Neural cell (in vitro differentiated cells): ENCODE results near the gene NAGLU. TPM values are rescaled to one million over a fixed set of nuclear protein-coding genes. Genes with fewer than 3 reads are reported as not detected.

Source experiments
- H2AFZ ChIP-seq: fragments of 200-600, 300-800 bp; sonication (generic), shearing (Covaris generic); 2 replicates; pipeline ENCODE4 v1.6.0; 2014; ENCODE audit warnings: low read depth, mild to moderate bottlenecking, antibody characterized with exemption, low read length, moderate library complexity
- H3F3A ChIP-seq: fragments of 200-600 bp; shearing (Covaris generic); 2 replicates; pipeline ENCODE4 v1.6.1; 2016; ENCODE audit warnings: mild to moderate bottlenecking, moderate library complexity, mixed read lengths, antibody characterized with exemption, low read length; ENCODE audit not compliant: insufficient read depth, poor library complexity, severe bottlenecking
- H3K27ac ChIP-seq: fragments of 200-600, 300-800 bp; sonication (generic), shearing (Covaris generic); 2 replicates; pipeline ENCODE4 v1.5.1; 2014; ENCODE audit warnings: mild to moderate bottlenecking, low read length, moderate library complexity
- H3K27me3 ChIP-seq: fragments of 300-800, 200-600 bp; sonication (generic), shearing (Covaris generic); 2 replicates; pipeline ENCODE4 v1.6.0; 2014; ENCODE audit warnings: mild to moderate bottlenecking, low read depth, low read length, moderate library complexity; ENCODE audit not compliant: insufficient read depth
- H3K36me3 ChIP-seq: fragments of 300-800, 200-600 bp; sonication (generic), shearing (Covaris generic); 2 replicates; pipeline ENCODE4 v1.5.1; 2014; ENCODE audit warnings: mild to moderate bottlenecking, antibody characterized with exemption, low read length, moderate library complexity; ENCODE audit not compliant: insufficient read depth
- H3K4me2 ChIP-seq: fragments of 300-800, 200-600 bp; sonication (generic), shearing (Covaris generic); 2 replicates; pipeline ENCODE4 v1.6.0; 2014; ENCODE audit warnings: mild to moderate bottlenecking, low read length
- H3K4me3 ChIP-seq: fragments of 300-800, 200-600 bp; sonication (generic), shearing (Covaris generic); 2 replicates; pipeline ENCODE4 v1.5.1; 2014; ENCODE audit warnings: mild to moderate bottlenecking, low read length, moderate library complexity
- H3K79me2 ChIP-seq: fragments of 200-600 bp; shearing (Covaris generic); replicated peaks from 2 replicates; pipeline ENCODE4 v1.6.0; 2014; ENCODE audit warnings: mild to moderate bottlenecking, low read length, moderate library complexity; ENCODE audit not compliant: insufficient read depth
- H3K9ac ChIP-seq: fragments of 300-800, 200-600 bp; sonication (generic), shearing (Covaris generic); 2 replicates; pipeline ENCODE4 v1.6.1; 2016; ENCODE audit warnings: mild to moderate bottlenecking, low read length, mixed read lengths
- H3K9me2 ChIP-seq: fragments of 200-600 bp; shearing (Covaris generic); 2 replicates; pipeline ENCODE4 v1.6.1; 2016; ENCODE audit warnings: mild to moderate bottlenecking, low read length, mixed read lengths; ENCODE audit not compliant: insufficient read depth
- H3K9me3 ChIP-seq: fragments of 200-600, 300-800 bp; sonication (generic), shearing (Covaris generic); 2 replicates; pipeline ENCODE4 v1.6.1; 2016; ENCODE audit warnings: mild to moderate bottlenecking, mixed run types, low read length, moderate library complexity, mixed read lengths
- H4K20me1 ChIP-seq: fragments of 200-600 bp; shearing (Covaris generic); 2 replicates; pipeline ENCODE4 v1.6.1; 2016; ENCODE audit warnings: mild to moderate bottlenecking, mixed run types; ENCODE audit not compliant: insufficient read depth
- CTCF ChIP-seq: fragments of 450-650 bp; IDR thresholded peaks from 2 replicates; pipeline ENCODE4 v1.5.1; 2014; ENCODE audit warnings: antibody characterized with exemption, mild to moderate bottlenecking, moderate library complexity; ENCODE audit not compliant: poor library complexity, severe bottlenecking
- EP300 ChIP-seq: fragments of 450-650 bp; conservative IDR thresholded peaks from 2 replicates; pipeline ENCODE4 v1.6.1; 2014; ENCODE audit warnings: antibody characterized with exemption, mild to moderate bottlenecking, moderate library complexity; ENCODE audit not compliant: poor library complexity, severe bottlenecking
- EZH2 ChIP-seq: fragments of 200-600, 300-800 bp; shearing (Covaris generic), sonication (generic); IDR thresholded peaks from 2 replicates; pipeline ENCODE4 v1.6.1; 2014; ENCODE audit warnings: antibody characterized with exemption, low read length, borderline replicate concordance, mild to moderate bottlenecking; ENCODE audit not compliant: insufficient read depth, poor library complexity, severe bottlenecking
- MXI1 ChIP-seq: fragments of 450-650 bp; conservative IDR thresholded peaks from 2 replicates; pipeline ENCODE4 v1.6.1; 2014; ENCODE audit warnings: antibody characterized with exemption, mild to moderate bottlenecking; ENCODE audit not compliant: poor library complexity, severe bottlenecking
- POLR2AphosphoS5 ChIP-seq: IDR thresholded peaks from 2 replicates; pipeline ENCODE4 v1.6.1; 2012
- RAD21 ChIP-seq: fragments of 450-650 bp; conservative IDR thresholded peaks from 2 replicates; pipeline ENCODE4 v1.6.1; 2014; ENCODE audit warnings: antibody characterized with exemption, mild to moderate bottlenecking, moderate library complexity
- SMC3 ChIP-seq: fragments of 450-650 bp; conservative IDR thresholded peaks from 2 replicates; pipeline ENCODE4 v1.6.1; 2014; ENCODE audit warnings: antibody characterized with exemption, mild to moderate bottlenecking, moderate library complexity; ENCODE audit not compliant: poor library complexity
- TAF1 ChIP-seq: IDR thresholded peaks from 2 replicates; pipeline ENCODE4 v1.6.1; 2012; ENCODE audit warnings: low read depth
- polyA plus RNA-seq: library from polyadenylated mRNA; depleted of rRNA; stranded (reverse); fragments of >200 nt; gene quantifications from 2 replicates; pipeline ENCODE4 v1.2.3, GENCODE V29; 2014
- TF ChIP-seq, protein P1 (sequence below): IDR thresholded peaks from 2 replicates; pipeline ENCODE4 v1.6.1; 2012; ENCODE audit warnings: borderline replicate concordance

Gene NAGLU
- polyA plus RNA-seq, 1 donor from 2014 or later: 12.1 TPM

- Histone ChIP-seq H3K4me3 (no peak overlapping the region), H3F3A (no peaks in the 10 kb centered on the region), H3K9me2 (no peaks in the 10 kb centered on the region), H3K9me3 (no peaks in the 10 kb centered on the region), H3K9ac (no peak overlapping the region), H3K79me2 (no peaks in the 10 kb centered on the region), H3K36me3 (no peaks in the 10 kb centered on the region), H3K4me2 (no peak overlapping the region), H2AFZ (no peak overlapping the region), H3K27ac (no peak overlapping the region), H4K20me1 (no peaks in the 10 kb centered on the region), H3K27me3 (no peaks in the 10 kb centered on the region)
- no peak for TF ChIP-seq EP300
- TF ChIP-seq RAD21: no peak
- no peak for TF ChIP-seq TAF1
- TF ChIP-seq MXI1: no peak
- TF ChIP-seq POLR2AphosphoS5: no peak
- TF ChIP-seq EZH2: no peak
- TF ChIP-seq CTCF: no peak
- TF ChIP-seq SMC3: no peak
- TF ChIP-seq, protein P1, sequence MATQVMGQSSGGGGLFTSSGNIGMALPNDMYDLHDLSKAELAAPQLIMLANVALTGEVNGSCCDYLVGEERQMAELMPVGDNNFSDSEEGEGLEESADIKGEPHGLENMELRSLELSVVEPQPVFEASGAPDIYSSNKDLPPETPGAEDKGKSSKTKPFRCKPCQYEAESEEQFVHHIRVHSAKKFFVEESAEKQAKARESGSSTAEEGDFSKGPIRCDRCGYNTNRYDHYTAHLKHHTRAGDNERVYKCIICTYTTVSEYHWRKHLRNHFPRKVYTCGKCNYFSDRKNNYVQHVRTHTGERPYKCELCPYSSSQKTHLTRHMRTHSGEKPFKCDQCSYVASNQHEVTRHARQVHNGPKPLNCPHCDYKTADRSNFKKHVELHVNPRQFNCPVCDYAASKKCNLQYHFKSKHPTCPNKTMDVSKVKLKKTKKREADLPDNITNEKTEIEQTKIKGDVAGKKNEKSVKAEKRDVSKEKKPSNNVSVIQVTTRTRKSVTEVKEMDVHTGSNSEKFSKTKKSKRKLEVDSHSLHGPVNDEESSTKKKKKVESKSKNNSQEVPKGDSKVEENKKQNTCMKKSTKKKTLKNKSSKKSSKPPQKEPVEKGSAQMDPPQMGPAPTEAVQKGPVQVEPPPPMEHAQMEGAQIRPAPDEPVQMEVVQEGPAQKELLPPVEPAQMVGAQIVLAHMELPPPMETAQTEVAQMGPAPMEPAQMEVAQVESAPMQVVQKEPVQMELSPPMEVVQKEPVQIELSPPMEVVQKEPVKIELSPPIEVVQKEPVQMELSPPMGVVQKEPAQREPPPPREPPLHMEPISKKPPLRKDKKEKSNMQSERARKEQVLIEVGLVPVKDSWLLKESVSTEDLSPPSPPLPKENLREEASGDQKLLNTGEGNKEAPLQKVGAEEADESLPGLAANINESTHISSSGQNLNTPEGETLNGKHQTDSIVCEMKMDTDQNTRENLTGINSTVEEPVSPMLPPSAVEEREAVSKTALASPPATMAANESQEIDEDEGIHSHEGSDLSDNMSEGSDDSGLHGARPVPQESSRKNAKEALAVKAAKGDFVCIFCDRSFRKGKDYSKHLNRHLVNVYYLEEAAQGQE: no peak
Measured at GRCh38 chr17:42522798-42523278, 13.2 kb upstream of the NAGLU start.

DNA sequence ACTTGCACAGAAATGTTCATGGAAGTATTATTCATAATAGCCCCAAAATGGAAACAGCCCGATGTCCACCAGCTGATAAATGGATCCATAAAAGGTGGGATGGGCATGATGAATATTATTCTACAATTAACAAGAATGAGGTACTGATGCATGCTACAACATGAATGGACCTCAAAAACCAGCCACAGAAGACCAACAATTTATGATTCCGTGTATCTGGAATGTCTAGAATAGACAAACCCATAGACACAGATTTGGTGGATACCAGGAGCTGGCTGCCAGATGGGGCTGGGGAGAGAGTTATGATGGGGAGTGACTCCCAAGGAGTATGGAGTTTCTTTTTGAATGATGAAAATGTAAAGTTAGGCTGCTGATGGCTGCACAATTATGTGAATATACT, 10.8 kb upstream of the NAGLU start:
- TF ChIP-seq TAF1 (no peak), POLR2AphosphoS5 (no peak), CTCF (no peak), MXI1 (no peak)
- TF ChIP-seq, protein P1: no peak
- Histone ChIP-seq H3F3A (no peaks in the 10 kb centered on the region), H3K79me2 (no peaks in the 10 kb centered on the region), H3K9me2 (no peaks in the 10 kb centered on the region), H2AFZ (no peak overlapping the region), H3K4me3 (no peak overlapping the region), H3K27me3 (no peaks in the 10 kb centered on the region), H4K20me1 (no peaks in the 10 kb centered on the region), H3K27ac (no peak overlapping the region), H3K36me3 (no peaks in the 10 kb centered on the region), H3K9ac (no peak overlapping the region), H3K9me3 (no peaks in the 10 kb centered on the region), H3K4me2 (no peak overlapping the region)
